Measurements from ENCODE around the gene CAMKMT.

CAMKMT gene

DNA sequence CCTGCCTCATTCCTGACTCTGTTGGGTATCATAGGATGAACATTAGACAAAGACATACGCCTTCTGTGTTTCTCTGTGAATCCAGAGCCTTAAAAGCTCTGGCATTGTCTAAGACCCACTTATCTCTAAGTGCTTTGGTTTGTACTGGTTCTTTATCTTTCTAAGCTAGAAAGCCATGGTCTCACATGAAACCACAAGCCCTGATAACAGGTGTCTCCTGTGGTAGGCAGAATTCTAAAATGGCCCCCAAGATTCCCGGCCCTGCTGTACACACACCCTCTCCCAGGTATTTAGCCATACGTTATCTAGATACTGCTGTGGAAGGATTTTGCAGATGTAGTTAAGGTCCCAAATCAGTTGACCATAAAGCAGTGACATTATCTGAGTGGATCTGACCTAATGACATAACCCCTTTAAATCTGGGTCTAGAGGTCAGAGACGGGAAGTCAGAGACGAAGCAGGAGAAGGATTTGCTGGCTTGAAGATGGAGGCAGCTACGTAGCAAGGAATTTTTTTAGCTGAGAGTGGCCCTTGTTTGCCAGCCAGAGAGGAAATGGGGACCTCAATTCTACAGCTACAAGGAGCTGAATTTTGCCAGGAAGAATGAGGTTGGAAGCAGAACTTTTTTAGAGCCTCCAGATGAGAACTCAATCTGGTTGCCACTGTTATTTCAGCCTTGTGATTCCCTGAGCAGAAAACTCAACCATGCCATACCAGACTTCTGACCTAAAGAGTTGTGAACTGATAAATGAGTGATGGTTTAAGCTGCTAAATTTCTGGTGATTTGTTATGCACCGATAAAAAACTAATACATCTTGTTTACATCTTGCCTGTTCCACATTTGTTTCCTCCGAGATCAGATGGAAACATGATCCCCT lies 186.7 kb downstream of the CAMKMT start:
- TF ChIP-seq CTCF (IDR thresholded peaks at IDR 0.05; ENCODE audit: control insufficient read depth, extremely low read depth, insufficient read depth): no peak
- no peak overlapping the region for H3K4me3 ChIP-seq (ENCODE audit: low read depth, low read length)
- no peak for DNase-seq (ENCODE audit: low read depth)

DNA sequence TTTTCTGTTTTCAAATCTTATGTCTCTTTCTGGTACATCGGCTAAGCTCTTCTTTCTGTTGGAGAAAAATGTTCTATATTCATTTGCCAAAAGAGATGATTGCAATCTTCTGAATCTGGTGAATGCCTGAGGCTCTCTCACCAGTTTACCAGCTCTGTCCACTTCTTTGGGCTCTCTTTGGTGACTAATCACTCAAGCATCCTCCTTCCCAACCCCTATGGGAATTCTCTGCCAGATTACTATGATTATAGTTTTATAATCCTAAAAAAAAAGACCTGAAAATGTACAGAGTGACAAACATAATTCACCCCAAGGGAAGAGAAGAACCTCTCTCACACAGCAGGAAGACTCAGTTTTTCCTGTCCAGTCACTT lies 187.3 kb downstream of the CAMKMT start:
- H3K4me3 ChIP-seq (ENCODE audit: low read depth, low read length): no peak overlapping the region
- no peak for TF ChIP-seq CTCF (IDR thresholded peaks at IDR 0.05; ENCODE audit: control insufficient read depth, extremely low read depth, insufficient read depth)
- no peak for DNase-seq (ENCODE audit: low read depth)

GRCh38 chr2:44549856-44550255 lies 188.1 kb downstream of the CAMKMT start:
- no peak for TF ChIP-seq CTCF (IDR thresholded peaks at IDR 0.05; ENCODE audit: control insufficient read depth, extremely low read depth, insufficient read depth)
- no peak for DNase-seq (ENCODE audit: low read depth)
- no peak overlapping the region for H3K4me3 ChIP-seq (ENCODE audit: low read depth, low read length)

- TF ChIP-seq CTCF (IDR thresholded peaks at IDR 0.05; ENCODE audit: control insufficient read depth, extremely low read depth, insufficient read depth): no peak
- no peak for DNase-seq (ENCODE audit: low read depth)
- H3K4me3 ChIP-seq (ENCODE audit: low read depth, low read length): no peak overlapping the region
These were observed 188.8 kb downstream of the CAMKMT start for GRCh38 chr2:44550561-44550960.

DNA sequence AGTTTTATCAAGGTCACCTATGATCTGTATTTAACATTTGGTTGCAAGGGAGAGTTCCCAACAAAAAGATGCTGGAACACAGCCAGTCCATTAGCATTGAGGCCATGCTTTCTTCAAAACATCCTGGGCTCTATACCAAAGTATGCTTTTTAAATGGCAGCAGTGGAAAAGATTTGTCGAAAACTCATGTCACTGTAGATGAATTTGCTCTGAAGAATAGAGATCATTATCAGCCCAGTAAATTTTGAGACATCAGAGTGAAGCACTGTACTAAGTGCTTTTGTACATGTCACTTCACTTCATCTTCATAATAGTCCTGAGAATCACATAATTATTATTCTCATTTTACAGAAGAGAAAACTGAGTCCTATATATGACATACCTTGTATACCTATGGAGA lies 189.8 kb downstream of the CAMKMT start:
- no peak for TF ChIP-seq CTCF (IDR thresholded peaks at IDR 0.05; ENCODE audit: control insufficient read depth, extremely low read depth, insufficient read depth)
- H3K4me3 ChIP-seq (ENCODE audit: low read depth, low read length): no peak overlapping the region
- DNase-seq (ENCODE audit: low read depth): no peak

GRCh38 chr2:44553456-44553855 lies 191.7 kb downstream of the CAMKMT start:
- no peak for TF ChIP-seq CTCF (IDR thresholded peaks at IDR 0.05; ENCODE audit: control insufficient read depth, extremely low read depth, insufficient read depth)
- DNase-seq (ENCODE audit: low read depth): no peak

DNA sequence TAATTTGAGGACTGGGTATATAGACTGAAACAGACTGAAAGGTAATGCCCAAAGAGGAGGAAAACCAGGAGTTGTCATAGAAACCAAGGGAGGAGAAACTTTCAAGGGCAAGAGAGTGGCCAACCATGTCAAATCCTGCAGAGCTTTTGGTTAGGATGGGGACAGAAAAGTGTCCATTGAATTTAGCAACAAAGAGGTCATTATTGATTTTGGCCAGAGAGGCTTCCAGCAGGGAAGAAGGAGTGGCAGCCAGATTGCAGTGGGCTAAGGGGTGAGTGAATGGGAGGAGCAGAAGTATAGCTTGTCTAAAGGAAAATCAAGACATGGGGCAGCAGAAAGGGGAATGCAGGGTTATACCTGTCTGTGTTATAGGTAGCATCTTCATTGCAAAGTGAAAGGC lies 194.0 kb downstream of the CAMKMT start:
- TF ChIP-seq CTCF (IDR thresholded peaks at IDR 0.05; ENCODE audit: control insufficient read depth, extremely low read depth, insufficient read depth): no peak
- DNase-seq (ENCODE audit: low read depth): no peak
- H3K4me3 ChIP-seq (ENCODE audit: low read depth, low read length): no peak overlapping the region

More at GRCh38 chr2:44553456-44553855, 191.7 kb downstream of the CAMKMT start:
- H3K4me3 ChIP-seq (ENCODE audit: low read depth, low read length): no peak overlapping the region

Measured in LNCaP clone FGC (cell line).